ENCODE results near the gene GRIK2.

DNA sequence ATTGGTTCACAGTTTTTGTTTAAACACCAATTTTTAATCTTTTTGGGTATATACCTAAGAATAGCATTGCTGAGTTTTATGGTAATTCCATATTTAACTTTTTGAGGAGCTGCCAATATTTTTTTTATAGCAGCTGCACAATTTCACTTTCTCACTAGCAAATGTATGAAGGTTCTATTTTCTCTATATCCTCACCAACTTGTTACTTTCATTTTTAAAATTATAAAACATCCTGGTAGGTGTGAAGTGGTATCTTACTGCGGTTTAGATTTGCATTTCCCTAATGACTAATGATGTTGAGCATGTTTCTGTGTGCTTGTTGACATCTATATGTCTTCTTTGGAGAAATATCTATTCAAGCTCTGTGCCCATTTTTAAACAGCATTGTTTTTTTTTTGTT is 452.1 kb downstream of the GRIK2 start:
- TF ChIP-seq POLR2AphosphoS5 (IDR thresholded peaks at IDR 0.05; ENCODE audit: low read depth, low read length) (no peak), TAF1 (IDR thresholded peaks at IDR 0.05; ENCODE audit: borderline replicate concordance, insufficient read depth, low read length) (no peak), FOXP2 (optimal IDR thresholded peaks at IDR 0.05; ENCODE audit: borderline replicate concordance, extremely low read depth, extremely low read length, insufficient read depth) (no peak)
- TF ChIP-seq, protein P1, sequence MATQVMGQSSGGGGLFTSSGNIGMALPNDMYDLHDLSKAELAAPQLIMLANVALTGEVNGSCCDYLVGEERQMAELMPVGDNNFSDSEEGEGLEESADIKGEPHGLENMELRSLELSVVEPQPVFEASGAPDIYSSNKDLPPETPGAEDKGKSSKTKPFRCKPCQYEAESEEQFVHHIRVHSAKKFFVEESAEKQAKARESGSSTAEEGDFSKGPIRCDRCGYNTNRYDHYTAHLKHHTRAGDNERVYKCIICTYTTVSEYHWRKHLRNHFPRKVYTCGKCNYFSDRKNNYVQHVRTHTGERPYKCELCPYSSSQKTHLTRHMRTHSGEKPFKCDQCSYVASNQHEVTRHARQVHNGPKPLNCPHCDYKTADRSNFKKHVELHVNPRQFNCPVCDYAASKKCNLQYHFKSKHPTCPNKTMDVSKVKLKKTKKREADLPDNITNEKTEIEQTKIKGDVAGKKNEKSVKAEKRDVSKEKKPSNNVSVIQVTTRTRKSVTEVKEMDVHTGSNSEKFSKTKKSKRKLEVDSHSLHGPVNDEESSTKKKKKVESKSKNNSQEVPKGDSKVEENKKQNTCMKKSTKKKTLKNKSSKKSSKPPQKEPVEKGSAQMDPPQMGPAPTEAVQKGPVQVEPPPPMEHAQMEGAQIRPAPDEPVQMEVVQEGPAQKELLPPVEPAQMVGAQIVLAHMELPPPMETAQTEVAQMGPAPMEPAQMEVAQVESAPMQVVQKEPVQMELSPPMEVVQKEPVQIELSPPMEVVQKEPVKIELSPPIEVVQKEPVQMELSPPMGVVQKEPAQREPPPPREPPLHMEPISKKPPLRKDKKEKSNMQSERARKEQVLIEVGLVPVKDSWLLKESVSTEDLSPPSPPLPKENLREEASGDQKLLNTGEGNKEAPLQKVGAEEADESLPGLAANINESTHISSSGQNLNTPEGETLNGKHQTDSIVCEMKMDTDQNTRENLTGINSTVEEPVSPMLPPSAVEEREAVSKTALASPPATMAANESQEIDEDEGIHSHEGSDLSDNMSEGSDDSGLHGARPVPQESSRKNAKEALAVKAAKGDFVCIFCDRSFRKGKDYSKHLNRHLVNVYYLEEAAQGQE (IDR thresholded peaks at IDR 0.05; ENCODE audit: insufficient read depth in 1 of 2, low read depth in 2 of 2, low read length in 2 of 2): no peak

Data from PFSK-1 (cell line).